Gastroesophageal sphincter (tissue), 3 donors: ENCODE measurements around the gene CYP26B1.

Experiments used
- POLR2AphosphoS5 ChIP-seq: sonication (generic); formaldehyde crosslinking; IDR thresholded peaks from one replicate; pipeline ENCODE4 v1.6.1; 2017; ENCODE audit warnings: antibody characterized with exemption
- TF ChIP-seq, protein P1 (sequence below), 4 experiments: fragments of 200-600 bp in 2 of 4; fragments of 450-650 bp in 2 of 4; sonication (generic) in 1 of 4; IDR thresholded peaks; one replicate each; pipeline ENCODE4 v1.5.1; 2017 to 2019; ENCODE audit warnings: antibody characterized with exemption in 4 of 4, mild to moderate bottlenecking in 2 of 4, moderate library complexity in 2 of 4

DNA sequence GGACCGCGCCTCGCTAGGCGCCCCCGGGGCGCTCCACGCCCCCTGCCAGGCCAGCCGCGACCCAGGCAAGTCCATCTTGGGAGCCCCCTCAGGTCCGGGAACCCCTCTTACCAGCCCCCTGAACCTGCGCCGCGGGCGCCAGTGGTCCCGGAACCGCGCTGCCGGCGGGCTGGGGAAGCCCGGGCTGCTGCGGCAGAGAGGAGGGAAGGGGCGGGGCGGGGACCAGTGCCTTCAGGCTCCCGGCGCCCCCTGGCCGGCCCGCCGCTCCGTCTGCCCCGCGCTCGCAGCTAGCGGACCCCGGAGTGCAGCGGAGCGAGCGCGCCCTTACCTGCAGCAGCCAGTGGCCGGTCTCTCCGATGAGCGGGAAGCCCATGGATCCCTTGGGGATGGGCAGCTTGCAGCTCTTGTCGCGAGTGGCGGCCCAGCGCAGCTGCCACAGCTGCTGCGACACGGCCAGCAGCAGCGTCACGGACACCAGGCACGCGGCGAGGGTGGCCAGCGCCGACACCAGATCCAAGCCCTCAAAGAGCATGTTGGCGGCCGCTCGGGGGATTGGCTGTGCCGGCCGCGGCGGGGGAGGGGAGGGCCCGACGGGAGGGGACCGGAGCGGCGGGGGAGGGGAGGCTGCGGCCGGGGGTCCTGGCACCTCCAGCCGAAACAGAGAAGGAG lies at the start of gene CYP26B1:
- TF ChIP-seq, protein P1, sequence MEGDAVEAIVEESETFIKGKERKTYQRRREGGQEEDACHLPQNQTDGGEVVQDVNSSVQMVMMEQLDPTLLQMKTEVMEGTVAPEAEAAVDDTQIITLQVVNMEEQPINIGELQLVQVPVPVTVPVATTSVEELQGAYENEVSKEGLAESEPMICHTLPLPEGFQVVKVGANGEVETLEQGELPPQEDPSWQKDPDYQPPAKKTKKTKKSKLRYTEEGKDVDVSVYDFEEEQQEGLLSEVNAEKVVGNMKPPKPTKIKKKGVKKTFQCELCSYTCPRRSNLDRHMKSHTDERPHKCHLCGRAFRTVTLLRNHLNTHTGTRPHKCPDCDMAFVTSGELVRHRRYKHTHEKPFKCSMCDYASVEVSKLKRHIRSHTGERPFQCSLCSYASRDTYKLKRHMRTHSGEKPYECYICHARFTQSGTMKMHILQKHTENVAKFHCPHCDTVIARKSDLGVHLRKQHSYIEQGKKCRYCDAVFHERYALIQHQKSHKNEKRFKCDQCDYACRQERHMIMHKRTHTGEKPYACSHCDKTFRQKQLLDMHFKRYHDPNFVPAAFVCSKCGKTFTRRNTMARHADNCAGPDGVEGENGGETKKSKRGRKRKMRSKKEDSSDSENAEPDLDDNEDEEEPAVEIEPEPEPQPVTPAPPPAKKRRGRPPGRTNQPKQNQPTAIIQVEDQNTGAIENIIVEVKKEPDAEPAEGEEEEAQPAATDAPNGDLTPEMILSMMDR (IDR thresholded peaks at IDR 0.05) = no peak
- TF ChIP-seq POLR2AphosphoS5 = no peak
